HG02763 (cell line): ENCODE results near the gene CDC42BPG.

Experiments
- ATAC-seq: cut with Tn5 transposase; IDR thresholded peaks from one replicate; pipeline ENCODE4 v1.9.1; 2021; ENCODE audit warnings: mild to moderate bottlenecking, moderate library complexity; ENCODE audit not compliant: unreplicated experiment

Gene CDC42BPG

GRCh38 chr11:64864473-64865285 is 20.2 kb upstream of the CDC42BPG start:
- no peak for ATAC-seq

GRCh38 chr11:64864135-64864472 is 19.7 kb upstream of the CDC42BPG start:
- no peak for ATAC-seq

GRCh38 chr11:64863391-64864060 is 19.1 kb upstream of the CDC42BPG start:
- ATAC-seq, result no peak

GRCh38 chr11:64862987-64863390 is 18.5 kb upstream of the CDC42BPG start:
- ATAC-seq, result no peak

- ATAC-seq, result no peak
These were observed 16.9 kb upstream of the CDC42BPG start for GRCh38 chr11:64861227-64861975.

- peak; percentile 72 for ATAC-seq
These were observed 15.3 kb upstream of the CDC42BPG start for GRCh38 chr11:64859542-64860414.

- ATAC-seq, result no peak
These were observed 14.2 kb upstream of the CDC42BPG start for GRCh38 chr11:64858467-64859263.

GRCh38 chr11:64857485-64857884 is 13.0 kb upstream of the CDC42BPG start:
- no peak for ATAC-seq

- no peak for ATAC-seq
These were observed 12.2 kb upstream of the CDC42BPG start for GRCh38 chr11:64856382-64857227.

GRCh38 chr11:64855596-64856304 is 11.3 kb upstream of the CDC42BPG start:
- ATAC-seq, result no peak

GRCh38 chr11:64854534-64855502 is 10.4 kb upstream of the CDC42BPG start:
- no peak for ATAC-seq

- no peak for ATAC-seq
These were observed 9.7 kb upstream of the CDC42BPG start for GRCh38 chr11:64854157-64854533.

- ATAC-seq, result no peak
These were observed 9.3 kb upstream of the CDC42BPG start for GRCh38 chr11:64853709-64854108.

- no peak for ATAC-seq
These were observed 8.5 kb upstream of the CDC42BPG start for GRCh38 chr11:64852804-64853509.

- no peak for ATAC-seq
These were observed 7.4 kb upstream of the CDC42BPG start for GRCh38 chr11:64851831-64852351.

GRCh38 chr11:64850979-64851567 is 6.6 kb upstream of the CDC42BPG start:
- ATAC-seq, result peak; percentile 64
